Measurements from ENCODE around the gene DHRSX. TPM values are rescaled to one million over a fixed set of nuclear protein-coding genes. Genes with fewer than 3 reads are reported as not detected.

DHRSX gene
- total RNA-seq, 1 experiment from 2014 or later = 11.5 TPM

DNA sequence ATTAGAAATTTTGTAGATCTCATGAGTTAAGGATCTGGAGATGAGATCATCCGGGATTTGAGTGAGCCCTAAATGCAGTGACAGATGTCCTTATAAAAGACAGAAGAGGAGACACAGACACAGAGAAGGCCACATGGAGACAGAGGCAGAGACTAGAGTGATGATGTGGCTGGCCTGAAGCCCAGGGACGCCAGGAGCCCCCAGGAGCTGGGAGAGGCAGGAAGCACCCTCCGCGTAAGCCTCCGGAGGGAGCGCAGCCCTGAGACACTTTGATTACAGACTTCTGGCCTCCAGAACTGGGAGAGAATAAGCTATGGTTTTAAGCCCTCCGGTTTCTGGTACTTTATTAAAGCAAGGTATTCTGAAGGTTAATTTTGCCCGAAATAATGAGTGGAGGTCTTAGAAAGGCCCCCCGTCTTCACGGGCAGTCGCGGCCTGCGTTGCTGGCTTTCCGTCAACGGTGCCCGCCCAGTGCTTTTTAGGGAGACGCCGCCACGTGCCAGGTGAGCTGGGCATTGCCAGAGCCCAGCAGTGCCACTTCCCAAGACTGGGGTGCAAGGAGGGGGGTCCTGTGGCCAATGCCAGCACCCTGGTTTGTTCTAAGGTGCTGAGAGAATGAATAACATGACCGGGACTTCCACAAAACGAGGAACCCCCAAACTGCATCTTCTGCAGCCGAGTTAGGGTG is 8.1 kb downstream of the DHRSX start:
- TF ChIP-seq EZH2phosphoT487 (IDR thresholded peaks at IDR 0.05; ENCODE audit: borderline replicate concordance, low read length) (no peak), EZH2 (IDR thresholded peaks at IDR 0.05; ENCODE audit: low read length, unreplicated experiment) (no peak)
- TF ChIP-seq, protein P1, sequence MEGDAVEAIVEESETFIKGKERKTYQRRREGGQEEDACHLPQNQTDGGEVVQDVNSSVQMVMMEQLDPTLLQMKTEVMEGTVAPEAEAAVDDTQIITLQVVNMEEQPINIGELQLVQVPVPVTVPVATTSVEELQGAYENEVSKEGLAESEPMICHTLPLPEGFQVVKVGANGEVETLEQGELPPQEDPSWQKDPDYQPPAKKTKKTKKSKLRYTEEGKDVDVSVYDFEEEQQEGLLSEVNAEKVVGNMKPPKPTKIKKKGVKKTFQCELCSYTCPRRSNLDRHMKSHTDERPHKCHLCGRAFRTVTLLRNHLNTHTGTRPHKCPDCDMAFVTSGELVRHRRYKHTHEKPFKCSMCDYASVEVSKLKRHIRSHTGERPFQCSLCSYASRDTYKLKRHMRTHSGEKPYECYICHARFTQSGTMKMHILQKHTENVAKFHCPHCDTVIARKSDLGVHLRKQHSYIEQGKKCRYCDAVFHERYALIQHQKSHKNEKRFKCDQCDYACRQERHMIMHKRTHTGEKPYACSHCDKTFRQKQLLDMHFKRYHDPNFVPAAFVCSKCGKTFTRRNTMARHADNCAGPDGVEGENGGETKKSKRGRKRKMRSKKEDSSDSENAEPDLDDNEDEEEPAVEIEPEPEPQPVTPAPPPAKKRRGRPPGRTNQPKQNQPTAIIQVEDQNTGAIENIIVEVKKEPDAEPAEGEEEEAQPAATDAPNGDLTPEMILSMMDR (conservative IDR thresholded peaks at IDR 0.05; ENCODE audit: low read depth, low read length) = no peak
- ChIA-PET POLR2A (ENCODE audit: unreplicated experiment) (no interaction called here), CTCF (no interaction called here)
- Histone ChIP-seq H3K9me3 (ENCODE audit: low read length) (no peaks in the 10 kb centered on the region), H3K4me2 (ENCODE audit: low read length) (no peak overlapping the region), H3K9me2 (replicated peaks; ENCODE audit: low read length) (no peaks in the 10 kb centered on the region), H3K27me3 (ENCODE audit: low read length) (no peaks in the 10 kb centered on the region), H3K79me2 (ENCODE audit: low read length) (peaks cover 3% of the 10 kb centered on the region), H2AFZ (ENCODE audit: low read length) (no peak overlapping the region), H3K27ac (ENCODE audit: low read length) (no peak overlapping the region), H3K36me3 (ENCODE audit: low read depth, low read length) (no peaks in the 10 kb centered on the region), H3K4me3 (ENCODE audit: low read length) (no peak overlapping the region), H3K9ac (ENCODE audit: low read length) (no peak overlapping the region), H3F3A (ENCODE audit: low read length, unreplicated experiment) (no peaks in the 10 kb centered on the region), H3K4me1 (ENCODE audit: insufficient read depth, low read length) (no peaks in the 10 kb centered on the region), H4K20me1 (ENCODE audit: low read length) (no peaks in the 10 kb centered on the region)
- ATAC-seq (no peak), DNase-seq (no peak)
- no TSS peak for BruUV-seq (replicated peaks)
- intact Hi-C loops (cut with micrococcal nuclease) = no loop called here

DNA sequence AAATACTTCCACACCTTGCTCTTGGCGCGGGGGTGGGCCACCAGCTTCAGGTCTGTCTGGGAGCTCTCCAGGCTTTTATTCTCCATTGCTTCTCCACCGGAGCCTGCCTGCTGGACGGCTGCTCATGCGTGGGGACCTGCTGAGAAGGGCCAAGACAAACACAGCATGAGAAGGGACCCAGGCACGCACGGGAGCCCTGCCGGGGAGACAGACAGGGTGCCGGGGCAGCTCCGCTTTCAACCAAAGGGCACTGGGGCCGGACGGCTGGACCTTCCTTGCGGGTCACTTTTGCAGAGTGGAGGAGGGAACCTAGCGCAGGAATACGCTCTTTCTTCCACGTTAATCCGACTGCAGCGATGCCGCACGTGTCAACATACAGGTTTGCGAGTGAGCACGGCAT is 10.1 kb downstream of the DHRSX start:
- CTCF ChIA-PET = no interaction called here
- Histone ChIP-seq H3K9me3 (ENCODE audit: low read length) (no peaks in the 10 kb centered on the region), H3K4me1 (ENCODE audit: insufficient read depth, low read length) (no peaks in the 10 kb centered on the region), H3F3A (ENCODE audit: low read length, unreplicated experiment) (no peaks in the 10 kb centered on the region), H3K27me3 (ENCODE audit: low read length) (no peaks in the 10 kb centered on the region), H3K4me2 (ENCODE audit: low read length) (no peak overlapping the region), H3K36me3 (ENCODE audit: low read depth, low read length) (no peaks in the 10 kb centered on the region), H3K9ac (ENCODE audit: low read length) (no peak overlapping the region), H3K9me2 (replicated peaks; ENCODE audit: low read length) (no peaks in the 10 kb centered on the region), H4K20me1 (ENCODE audit: low read length) (no peaks in the 10 kb centered on the region), H3K79me2 (ENCODE audit: low read length) (no peaks in the 10 kb centered on the region), H3K4me3 (ENCODE audit: low read length) (no peak overlapping the region), H3K27ac (ENCODE audit: low read length) (no peak overlapping the region), H2AFZ (ENCODE audit: low read length) (no peak overlapping the region)
- POLR2A ChIA-PET (ENCODE audit: unreplicated experiment) = no interaction called here
- no TSS peak for BruUV-seq (replicated peaks)
- no peak for DNase-seq
- no peak for ATAC-seq
- TF ChIP-seq EZH2phosphoT487 (IDR thresholded peaks at IDR 0.05; ENCODE audit: borderline replicate concordance, low read length) = no peak
- TF ChIP-seq, protein P1 (conservative IDR thresholded peaks at IDR 0.05; ENCODE audit: low read depth, low read length) = no peak
- TF ChIP-seq EZH2 (IDR thresholded peaks at IDR 0.05; ENCODE audit: low read length, unreplicated experiment) = no peak
- intact Hi-C loops (cut with micrococcal nuclease) = no loop called here

Data from PC-3 (cell line).